Measurements from ENCODE around the gene PCED1B.

The PCED1B gene

DNA sequence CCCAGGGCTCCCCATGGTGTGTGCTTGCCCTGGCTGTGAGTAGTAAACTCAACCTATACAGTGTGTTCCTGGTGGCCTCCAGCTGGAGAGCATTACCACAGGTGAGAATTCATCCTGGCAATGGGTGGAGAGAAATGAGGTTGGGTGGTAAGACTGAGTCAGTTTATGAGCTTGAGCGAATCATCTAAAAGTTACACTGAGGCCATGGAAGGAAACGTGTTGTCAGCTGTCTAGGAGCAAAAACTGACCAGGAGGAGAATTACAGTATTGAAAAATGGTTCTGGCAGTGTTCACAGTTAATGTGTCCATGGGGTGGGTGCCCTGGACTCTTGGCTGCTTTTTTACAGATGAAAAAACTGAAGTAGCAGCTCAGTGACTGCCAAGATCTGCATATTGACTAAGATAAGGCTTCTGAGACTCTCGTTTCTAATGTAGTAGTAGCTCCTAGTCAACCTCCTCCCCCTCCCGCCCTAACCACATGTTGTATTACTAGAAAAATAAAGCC is 202.3 kb downstream of the PCED1B start:
- DNase-seq: no peak

DNA sequence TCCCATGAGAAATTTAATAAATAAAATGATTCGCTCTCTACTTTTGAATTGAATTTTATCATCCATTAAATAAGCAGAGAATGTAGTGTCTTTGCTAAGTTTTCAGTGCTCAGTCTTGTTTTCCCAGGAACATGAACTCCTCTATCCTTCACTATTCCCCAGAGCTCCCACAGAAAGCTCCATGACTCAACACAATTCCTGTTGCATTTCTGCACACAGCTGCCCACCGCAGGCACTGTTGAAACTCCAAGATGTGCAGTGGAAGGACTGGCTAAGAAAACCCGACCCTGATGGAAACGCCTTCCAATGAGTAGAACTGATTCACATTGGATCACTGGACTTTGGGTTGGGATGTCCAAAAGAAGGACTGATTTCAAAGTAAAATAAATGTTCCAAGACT is 202.8 kb downstream of the PCED1B start:
- no peak for DNase-seq

Measured in femur (tissue), 1 donor.